Sigmoid colon (tissue), 4 donors: ENCODE results near the gene KATNAL1.

Experiments used
- CTCF ChIP-seq, 4 experiments: fragments of 450-650 bp in 3 of 4; fragments of 200-600 bp in 1 of 4; IDR thresholded peaks; one replicate each; pipeline ENCODE4 v1.5.1; 2016 to 2019; ENCODE audit warnings: antibody characterized with exemption in 4 of 4, mild to moderate bottlenecking in 3 of 4, moderate library complexity in 2 of 4
- EP300 ChIP-seq, 4 donors: sonication (generic); formaldehyde crosslinking; IDR thresholded peaks; one replicate each; pipeline ENCODE4 v1.6.1; 2017; ENCODE audit warnings: antibody characterized with exemption in 4 of 4
- POLR2A ChIP-seq, 2 donors: fragments of 450-650 bp; IDR thresholded peaks; one replicate each; pipeline ENCODE4 v1.6.1; 2016; ENCODE audit warnings: antibody characterized with exemption in 2 of 2, mild to moderate bottlenecking in 2 of 2, moderate library complexity in 2 of 2

GRCh38 chr13:30346789-30347167 lies 39.4 kb upstream of the KATNAL1 start:
- TF ChIP-seq CTCF (IDR thresholded peaks at IDR 0.05) (no peak), EP300 (IDR thresholded peaks at IDR 0.05) (no peak), POLR2A (IDR thresholded peaks at IDR 0.05) (no peak)
